Measurements from ENCODE around the gene FAM184A. TPM values are rescaled to one million over a fixed set of nuclear protein-coding genes. Genes with fewer than 3 reads are reported as not detected.

The FAM184A gene
- total RNA-seq, 1 experiment from 2014 or later = 1.3 TPM

DNA sequence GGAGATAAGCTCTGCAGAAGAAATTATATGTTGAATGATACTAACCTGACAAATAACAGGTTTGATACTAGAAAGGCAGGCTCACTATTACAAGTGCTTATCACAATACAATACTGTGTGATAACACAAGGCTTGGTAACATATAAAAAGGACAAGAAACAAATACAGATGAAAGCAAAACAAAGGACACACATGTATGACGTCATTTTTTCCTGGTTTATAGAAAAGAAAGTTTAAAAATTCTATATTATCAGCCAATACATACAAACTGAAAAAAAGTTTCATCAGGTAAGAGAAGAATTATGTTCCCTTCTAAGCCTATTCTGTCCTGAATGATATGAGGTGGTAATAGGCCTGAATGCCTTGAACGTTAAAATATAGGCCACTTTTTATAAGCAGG is 111.2 kb downstream of the FAM184A start:
- Mint-ChIP-seq H3K27ac (ENCODE audit: low read depth, unreplicated experiment) (no peak overlapping the region), H3K27me3 (ENCODE audit: insufficient read depth, unreplicated experiment) (no peaks in the 10 kb centered on the region), H3K36me3 (ENCODE audit: insufficient read depth, unreplicated experiment) (no peaks in the 10 kb centered on the region), H3K9me3 (ENCODE audit: unreplicated experiment) (no peaks in the 10 kb centered on the region), H3K4me1 (ENCODE audit: insufficient read depth, unreplicated experiment) (no peaks in the 10 kb centered on the region), H3K4me3 (ENCODE audit: unreplicated experiment) (no peak overlapping the region)
- no TSS peak for BruUV-seq (replicated peaks)
- intact Hi-C loops (cut with micrococcal nuclease) = loop anchor here (10.0 kb wide), 1 partner anchor 682 kb away; no protein-coding TSS in a partner anchor
- POLR2A ChIA-PET = interaction anchor here (1.3 kb wide), 1 partner anchor 130 kb away, joined by 3 read pairs; no protein-coding TSS in a partner anchor
- TF ChIP-seq, protein P1, sequence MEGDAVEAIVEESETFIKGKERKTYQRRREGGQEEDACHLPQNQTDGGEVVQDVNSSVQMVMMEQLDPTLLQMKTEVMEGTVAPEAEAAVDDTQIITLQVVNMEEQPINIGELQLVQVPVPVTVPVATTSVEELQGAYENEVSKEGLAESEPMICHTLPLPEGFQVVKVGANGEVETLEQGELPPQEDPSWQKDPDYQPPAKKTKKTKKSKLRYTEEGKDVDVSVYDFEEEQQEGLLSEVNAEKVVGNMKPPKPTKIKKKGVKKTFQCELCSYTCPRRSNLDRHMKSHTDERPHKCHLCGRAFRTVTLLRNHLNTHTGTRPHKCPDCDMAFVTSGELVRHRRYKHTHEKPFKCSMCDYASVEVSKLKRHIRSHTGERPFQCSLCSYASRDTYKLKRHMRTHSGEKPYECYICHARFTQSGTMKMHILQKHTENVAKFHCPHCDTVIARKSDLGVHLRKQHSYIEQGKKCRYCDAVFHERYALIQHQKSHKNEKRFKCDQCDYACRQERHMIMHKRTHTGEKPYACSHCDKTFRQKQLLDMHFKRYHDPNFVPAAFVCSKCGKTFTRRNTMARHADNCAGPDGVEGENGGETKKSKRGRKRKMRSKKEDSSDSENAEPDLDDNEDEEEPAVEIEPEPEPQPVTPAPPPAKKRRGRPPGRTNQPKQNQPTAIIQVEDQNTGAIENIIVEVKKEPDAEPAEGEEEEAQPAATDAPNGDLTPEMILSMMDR (IDR thresholded peaks at IDR 0.05; ENCODE audit: unreplicated experiment) = no peak
- no peak for DNase-seq (ENCODE audit: unreplicated experiment)
- CTCF ChIA-PET = interaction anchor here (0.7 to 13.3 kb wide), 12 partner anchors 9 to 165 kb away, joined by 3 to 420 read pairs (median 6); no protein-coding TSS in a partner anchor

DNA sequence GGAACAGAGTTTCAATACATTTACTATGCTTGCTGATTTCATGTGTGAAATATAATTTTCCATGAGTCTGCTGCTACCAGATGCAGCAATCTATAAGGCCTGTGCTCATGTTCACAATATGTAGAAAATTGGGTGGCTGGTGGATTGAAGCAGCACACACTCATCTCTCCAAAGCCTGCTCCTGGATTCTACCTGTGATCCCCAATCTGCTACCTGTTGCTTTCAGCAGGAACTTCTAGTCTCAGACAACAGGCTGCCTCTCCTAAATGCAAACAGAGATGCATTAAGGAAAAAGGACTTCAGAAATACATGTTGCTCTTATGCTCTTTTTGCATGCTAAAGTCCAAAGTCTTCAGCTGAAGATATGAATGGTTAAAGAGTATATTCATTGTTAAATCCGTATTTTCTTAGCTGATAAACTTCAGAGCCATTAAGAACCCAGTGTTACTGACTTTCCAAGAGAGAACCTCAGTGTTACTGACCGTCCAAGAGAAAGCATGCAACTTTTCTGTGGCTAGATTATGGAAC is 112.6 kb downstream of the FAM184A start:
- no TSS peak for BruUV-seq (replicated peaks)
- no peaks in the 10 kb centered on the region for H3K4me1 Mint-ChIP-seq (ENCODE audit: insufficient read depth, unreplicated experiment)
- intact Hi-C loops (cut with micrococcal nuclease) = loop anchor here (10.0 kb wide), 1 partner anchor 681 kb away; no protein-coding TSS in a partner anchor
- ChIA-PET POLR2A (interaction anchor here (1.3 kb wide), 1 partner anchor 11 kb away, joined by 3 read pairs; no protein-coding TSS in a partner anchor), CTCF (interaction anchor here (1.1 to 13.3 kb wide), 4 partner anchors 10 to 189 kb away, joined by 3 to 420 read pairs (median 4); no protein-coding TSS in a partner anchor)
- H3K27ac Mint-ChIP-seq (ENCODE audit: low read depth, unreplicated experiment) = no peak overlapping the region
- no peak overlapping the region for H3K4me3 Mint-ChIP-seq (ENCODE audit: unreplicated experiment)
- H3K9me3 Mint-ChIP-seq (ENCODE audit: unreplicated experiment) = no peaks in the 10 kb centered on the region
- no peak for DNase-seq (ENCODE audit: unreplicated experiment)
- no peaks in the 10 kb centered on the region for H3K36me3 Mint-ChIP-seq (ENCODE audit: insufficient read depth, unreplicated experiment)
- TF ChIP-seq, protein P1 (IDR thresholded peaks at IDR 0.05; ENCODE audit: unreplicated experiment) = no peak
- H3K27me3 Mint-ChIP-seq (ENCODE audit: insufficient read depth, unreplicated experiment) = no peaks in the 10 kb centered on the region

DNA sequence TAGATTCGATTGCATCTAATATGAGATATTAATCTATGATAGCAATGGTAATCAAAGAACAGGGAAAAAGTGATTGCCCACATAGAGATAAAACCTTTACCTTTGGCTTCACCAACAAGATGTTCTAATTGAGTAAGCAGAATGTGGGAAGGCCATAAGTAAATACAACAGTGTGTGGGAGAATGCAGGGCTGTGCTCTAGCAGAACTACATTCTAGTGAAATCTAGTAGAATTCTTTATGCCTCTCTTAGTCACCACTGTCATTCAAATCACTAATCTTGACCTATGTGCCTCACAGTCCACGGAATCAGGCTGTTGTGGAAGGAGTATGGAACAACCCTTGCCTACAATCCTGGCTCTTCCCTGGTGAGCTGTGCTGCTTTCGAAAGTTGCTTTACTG is 113.1 kb downstream of the FAM184A start:
- Mint-ChIP-seq H3K4me1 (ENCODE audit: insufficient read depth, unreplicated experiment) (no peaks in the 10 kb centered on the region), H3K27me3 (ENCODE audit: insufficient read depth, unreplicated experiment) (no peaks in the 10 kb centered on the region), H3K4me3 (ENCODE audit: unreplicated experiment) (no peak overlapping the region), H3K27ac (ENCODE audit: low read depth, unreplicated experiment) (no peak overlapping the region), H3K9me3 (ENCODE audit: unreplicated experiment) (no peaks in the 10 kb centered on the region), H3K36me3 (ENCODE audit: insufficient read depth, unreplicated experiment) (no peaks in the 10 kb centered on the region)
- ChIA-PET CTCF (interaction anchor here (1.1 to 13.3 kb wide), 3 partner anchors 11 to 189 kb away, joined by 3 to 420 read pairs (median 4); no protein-coding TSS in a partner anchor), POLR2A (interaction anchor here (1.3 kb wide), 1 partner anchor 12 kb away, joined by 3 read pairs; no protein-coding TSS in a partner anchor)
- no peak for DNase-seq (ENCODE audit: unreplicated experiment)
- BruUV-seq (replicated peaks) = no TSS peak
- intact Hi-C loops (cut with micrococcal nuclease) = loop anchor here (10.0 kb wide), 1 partner anchor 681 kb away; no protein-coding TSS in a partner anchor
- TF ChIP-seq, protein P1 (IDR thresholded peaks at IDR 0.05; ENCODE audit: unreplicated experiment) = no peak

DNA sequence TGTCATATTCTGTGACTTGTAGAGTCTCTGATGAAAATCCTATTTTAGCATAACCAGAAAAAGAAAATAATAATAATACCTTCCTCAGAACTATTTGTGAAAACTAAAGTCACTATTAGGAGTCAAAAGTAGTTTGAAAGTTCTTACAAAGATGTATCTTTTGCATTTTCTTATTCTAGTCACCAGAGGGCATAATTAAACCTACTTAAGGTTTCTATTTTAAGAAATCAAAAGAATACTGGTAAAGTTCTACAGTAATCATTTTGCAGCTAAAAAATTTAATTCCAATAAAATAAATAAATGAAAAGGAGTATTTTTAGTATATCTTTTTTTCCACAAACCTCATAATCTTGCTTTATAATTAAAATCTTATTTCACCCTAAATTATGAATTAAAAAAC is 115.5 kb downstream of the FAM184A start:
- Mint-ChIP-seq H3K4me3 (ENCODE audit: unreplicated experiment) (no peak overlapping the region), H3K27me3 (ENCODE audit: insufficient read depth, unreplicated experiment) (no peaks in the 10 kb centered on the region), H3K4me1 (ENCODE audit: insufficient read depth, unreplicated experiment) (no peaks in the 10 kb centered on the region), H3K27ac (ENCODE audit: low read depth, unreplicated experiment) (no peak overlapping the region), H3K9me3 (ENCODE audit: unreplicated experiment) (no peaks in the 10 kb centered on the region), H3K36me3 (ENCODE audit: insufficient read depth, unreplicated experiment) (no peaks in the 10 kb centered on the region)
- ChIA-PET CTCF (interaction anchor here (0.7 to 13.3 kb wide), 11 partner anchors 8 to 681 kb away, joined by 3 to 420 read pairs (median 3); no protein-coding TSS in a partner anchor), POLR2A (interaction anchor here (0.8 to 2.8 kb wide), 3 partner anchors 69 to 147 kb away, joined by 3 to 16 read pairs (median 3); partner anchors contain the start of gene ASF1A)
- intact Hi-C loops (cut with micrococcal nuclease) = loop anchor here (1.0 to 10.0 kb wide), 3 partner anchors 147 to 678 kb away; partner anchors contain the start of gene MAN1A1
- DNase-seq (ENCODE audit: unreplicated experiment) = peak; percentile 12
- TF ChIP-seq, protein P1 (IDR thresholded peaks at IDR 0.05; ENCODE audit: unreplicated experiment) = no peak
- no TSS peak for BruUV-seq (replicated peaks)

Data from MCF 10A (cell line).